Erythroblast (primary cell): Measurements from ENCODE around the gene TCF12.

ENCODE experiments used
- GATA1 ChIP-seq: IDR thresholded peaks from 2 replicates; pipeline ENCODE4 v1.6.1; 2011; ENCODE audit warnings: low read depth, mild to moderate bottlenecking, control low read depth, low read length, moderate library complexity
- POLR2A ChIP-seq: IDR thresholded peaks from 2 replicates; pipeline ENCODE4 v1.6.1; 2011; ENCODE audit warnings: mild to moderate bottlenecking, low read length

GRCh38 chr15:57045741-57046382 is 127.4 kb downstream of the TCF12 start:
- TF ChIP-seq POLR2A (no peak), GATA1 (no peak)
